ENCODE data around the gene WDR59.

DNA sequence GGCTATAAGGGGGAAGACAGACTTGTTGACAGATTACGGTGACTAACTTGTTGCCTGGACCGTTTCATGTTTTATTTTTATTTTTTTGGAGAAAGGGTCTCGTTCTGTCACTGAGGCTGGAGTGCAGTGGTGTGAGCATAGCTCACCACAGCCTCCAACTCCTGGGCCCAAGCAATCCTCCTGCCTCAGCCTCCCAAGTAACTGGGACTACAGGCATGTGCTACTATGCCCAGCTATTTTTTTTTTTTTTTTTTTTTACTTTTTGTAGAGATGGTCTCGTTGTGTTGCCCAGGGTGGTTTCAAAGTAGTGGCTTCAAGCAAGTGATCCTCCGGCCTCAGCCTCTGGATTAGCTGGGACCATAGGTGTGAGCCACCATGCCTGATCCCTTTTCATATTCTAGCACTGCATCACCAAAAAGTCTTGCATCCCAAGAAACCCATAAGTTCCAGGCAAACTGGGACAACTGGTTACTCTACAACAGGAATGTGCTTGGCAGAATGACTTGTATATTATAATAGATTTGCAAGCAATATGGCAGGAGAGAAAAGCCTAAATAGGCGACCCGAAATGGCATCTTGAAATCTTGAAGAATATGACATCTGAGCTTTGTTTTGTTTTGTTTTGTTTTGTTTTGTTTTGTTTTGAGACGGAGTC lies 2.2 kb upstream of the WDR59 start:
- TF ChIP-seq POLR2A (IDR thresholded peaks at IDR 0.05) = no peak
- TF ChIP-seq, protein P1, sequence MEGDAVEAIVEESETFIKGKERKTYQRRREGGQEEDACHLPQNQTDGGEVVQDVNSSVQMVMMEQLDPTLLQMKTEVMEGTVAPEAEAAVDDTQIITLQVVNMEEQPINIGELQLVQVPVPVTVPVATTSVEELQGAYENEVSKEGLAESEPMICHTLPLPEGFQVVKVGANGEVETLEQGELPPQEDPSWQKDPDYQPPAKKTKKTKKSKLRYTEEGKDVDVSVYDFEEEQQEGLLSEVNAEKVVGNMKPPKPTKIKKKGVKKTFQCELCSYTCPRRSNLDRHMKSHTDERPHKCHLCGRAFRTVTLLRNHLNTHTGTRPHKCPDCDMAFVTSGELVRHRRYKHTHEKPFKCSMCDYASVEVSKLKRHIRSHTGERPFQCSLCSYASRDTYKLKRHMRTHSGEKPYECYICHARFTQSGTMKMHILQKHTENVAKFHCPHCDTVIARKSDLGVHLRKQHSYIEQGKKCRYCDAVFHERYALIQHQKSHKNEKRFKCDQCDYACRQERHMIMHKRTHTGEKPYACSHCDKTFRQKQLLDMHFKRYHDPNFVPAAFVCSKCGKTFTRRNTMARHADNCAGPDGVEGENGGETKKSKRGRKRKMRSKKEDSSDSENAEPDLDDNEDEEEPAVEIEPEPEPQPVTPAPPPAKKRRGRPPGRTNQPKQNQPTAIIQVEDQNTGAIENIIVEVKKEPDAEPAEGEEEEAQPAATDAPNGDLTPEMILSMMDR (IDR thresholded peaks at IDR 0.05) = no peak
